ENCODE data around the gene CREBRF.
A peak's percentile ranks its signal among the peaks of the same experiment; 100 is the strongest.
"Not testable (repeated sequence)": the region's sequence is repeated elsewhere in the genome, so short reads cannot be mapped to it uniquely, and the experiment has no call there.

CREBRF gene

GRCh38 chr5:173053041-173053440 is 3.1 kb upstream of the CREBRF start:
- DNase-seq (no peak), ATAC-seq (no peak)
- Mint-ChIP-seq H3K4me1 (peaks cover 37% of the 10 kb centered on the region), H3K27me3 (no peaks in the 10 kb centered on the region), H3K27ac (no peak overlapping the region), H3K4me3 (no peak overlapping the region), H3K9me3 (no peaks in the 10 kb centered on the region)

- Mint-ChIP-seq H3K9me3 (no peaks in the 10 kb centered on the region), H3K4me1 (peaks cover 45% of the 10 kb centered on the region), H3K27me3 (no peaks in the 10 kb centered on the region), H3K27ac (peak overlapping the region in 1 of 2 donors; percentile 98), H3K4me3 (peak overlapping the region; percentile 80 to 89)
- ATAC-seq (no peak), DNase-seq (no peak)
Observed at GRCh38 chr5:173055042-173055721, 970 bp upstream of the CREBRF start.

- ATAC-seq (no peak), DNase-seq (no peak)
- peaks cover 50% of the 10 kb centered on the region for H3K4me1 Mint-ChIP-seq
- H3K27ac Mint-ChIP-seq = peak overlapping the region; percentile 89 to 98
- H3K27me3 Mint-ChIP-seq = no peaks in the 10 kb centered on the region
- H3K9me3 Mint-ChIP-seq = no peaks in the 10 kb centered on the region
- H3K4me3 Mint-ChIP-seq = peak overlapping the region; percentile 80 to 89
Observed at GRCh38 chr5:173055722-173055982, 500 bp upstream of the CREBRF start.

GRCh38 chr5:173056783-173057061 is 570 bp downstream of the CREBRF start:
- Mint-ChIP-seq H3K27ac (peak overlapping the region; percentile 75 to 99), H3K27me3 (no peaks in the 10 kb centered on the region), H3K4me1 (peaks cover 61% of the 10 kb centered on the region), H3K4me3 (peak overlapping the region; percentile 86 to 92), H3K9me3 (no peaks in the 10 kb centered on the region)
- no peak for DNase-seq
- ATAC-seq = peak; percentile 62

GRCh38 chr5:173057062-173057924 is 1.1 kb downstream of the CREBRF start:
- Mint-ChIP-seq H3K4me3 (peak overlapping the region; percentile 86 to 92), H3K27ac (peak overlapping the region; percentile 75 to 99), H3K27me3 (no peaks in the 10 kb centered on the region), H3K4me1 (peaks cover 61% of the 10 kb centered on the region), H3K9me3 (no peaks in the 10 kb centered on the region)
- ATAC-seq (peak; percentile 92), DNase-seq (peak; percentile 99)

GRCh38 chr5:173062141-173062540 is 6.0 kb downstream of the CREBRF start:
- H3K4me3 Mint-ChIP-seq = peak overlapping the region in 1 of 2 donors; percentile 8
- no peaks in the 10 kb centered on the region for H3K27me3 Mint-ChIP-seq
- H3K9me3 Mint-ChIP-seq = no peaks in the 10 kb centered on the region
- DNase-seq (no peak), ATAC-seq (no peak)
- peaks cover 74% of the 10 kb centered on the region for H3K4me1 Mint-ChIP-seq
- H3K27ac Mint-ChIP-seq = peak overlapping the region; percentile 63 to 72

- Mint-ChIP-seq H3K27ac (peak overlapping the region; percentile 23 to 93), H3K27me3 (no peaks in the 10 kb centered on the region), H3K4me1 (peaks cover 92% of the 10 kb centered on the region), H3K4me3 (peak overlapping the region; percentile 60 to 68), H3K9me3 (no peaks in the 10 kb centered on the region)
- DNase-seq (no peak), ATAC-seq (peak; percentile 77)
Observed at GRCh38 chr5:173065155-173065554, 9.0 kb downstream of the CREBRF start.

- peak overlapping the region in 1 of 2 donors; percentile 20 for H3K27ac Mint-ChIP-seq
- no peak for ATAC-seq
- H3K4me1 Mint-ChIP-seq = peaks cover 64% of the 10 kb centered on the region
- no peaks in the 10 kb centered on the region for H3K9me3 Mint-ChIP-seq
- no peaks in the 10 kb centered on the region for H3K27me3 Mint-ChIP-seq
- peak overlapping the region in 1 of 2 donors; percentile 14 for H3K4me3 Mint-ChIP-seq
- DNase-seq = no peak
Observed at GRCh38 chr5:173069671-173070070, 13.5 kb downstream of the CREBRF start.

- Mint-ChIP-seq H3K27ac (no peak overlapping the region), H3K9me3 (no peaks in the 10 kb centered on the region), H3K27me3 (no peaks in the 10 kb centered on the region), H3K4me1 (peaks cover 26% of the 10 kb centered on the region), H3K4me3 (no peak overlapping the region)
- no peak for ATAC-seq
- no peak for DNase-seq
Observed at GRCh38 chr5:173075137-173075843, 19.1 kb downstream of the CREBRF start.

- no peak for DNase-seq
- Mint-ChIP-seq H3K4me1 (peaks cover 31% of the 10 kb centered on the region), H3K27ac (no peak overlapping the region), H3K9me3 (no peaks in the 10 kb centered on the region), H3K4me3 (no peak overlapping the region), H3K27me3 (no peaks in the 10 kb centered on the region)
- ATAC-seq = no peak
Observed at GRCh38 chr5:173075970-173076369, 19.8 kb downstream of the CREBRF start.

- H3K27me3 Mint-ChIP-seq, H3K9me3 Mint-ChIP-seq, DNase-seq, H3K4me3 Mint-ChIP-seq, ATAC-seq: not testable (repeated sequence)
- Mint-ChIP-seq H3K27ac (peak overlapping the region; percentile 21 to 36), H3K4me1 (peaks cover 36% of the 10 kb centered on the region)
Observed at GRCh38 chr5:173076471-173076870, 20.3 kb downstream of the CREBRF start.

- H3K4me3 Mint-ChIP-seq = no peak overlapping the region
- no peaks in the 10 kb centered on the region for H3K9me3 Mint-ChIP-seq
- H3K27me3 Mint-ChIP-seq = no peaks in the 10 kb centered on the region
- H3K27ac Mint-ChIP-seq = no peak overlapping the region
- peaks cover 30% of the 10 kb centered on the region for H3K4me1 Mint-ChIP-seq
- ATAC-seq = no peak
- no peak for DNase-seq
Observed at GRCh38 chr5:173078878-173079277, 22.7 kb downstream of the CREBRF start.

- no peak for ATAC-seq
- H3K27me3 Mint-ChIP-seq = no peaks in the 10 kb centered on the region
- no peaks in the 10 kb centered on the region for H3K9me3 Mint-ChIP-seq
- H3K4me1 Mint-ChIP-seq = peaks cover 31% of the 10 kb centered on the region
- no peak overlapping the region for H3K4me3 Mint-ChIP-seq
- DNase-seq = no peak
- H3K27ac Mint-ChIP-seq = peak overlapping the region in 1 of 2 donors; percentile 34
Observed at GRCh38 chr5:173089581-173089980, 33.4 kb downstream of the CREBRF start.

- DNase-seq (no peak), ATAC-seq (no peak)
- Mint-ChIP-seq H3K27me3 (no peaks in the 10 kb centered on the region), H3K4me3 (no peak overlapping the region), H3K4me1 (peaks cover 32% of the 10 kb centered on the region), H3K9me3 (no peaks in the 10 kb centered on the region), H3K27ac (peak overlapping the region in 1 of 2 donors; percentile 8)
Observed at GRCh38 chr5:173090639-173091038, 34.5 kb downstream of the CREBRF start.

GRCh38 chr5:173091981-173092380 is 35.8 kb downstream of the CREBRF start:
- peaks cover 36% of the 10 kb centered on the region for H3K4me1 Mint-ChIP-seq
- DNase-seq (no peak), ATAC-seq (no peak)
- no peak overlapping the region for H3K27ac Mint-ChIP-seq
- no peaks in the 10 kb centered on the region for H3K9me3 Mint-ChIP-seq
- no peaks in the 10 kb centered on the region for H3K27me3 Mint-ChIP-seq
- no peak overlapping the region for H3K4me3 Mint-ChIP-seq

- Mint-ChIP-seq H3K9me3 (no peaks in the 10 kb centered on the region), H3K4me3 (no peak overlapping the region), H3K4me1 (peaks cover 50% of the 10 kb centered on the region), H3K27me3 (no peaks in the 10 kb centered on the region), H3K27ac (no peak overlapping the region)
- no peak for DNase-seq
- no peak for ATAC-seq
Observed at GRCh38 chr5:173093606-173094005, 37.5 kb downstream of the CREBRF start.
